Gastroesophageal sphincter (tissue), 4 donors: ENCODE results near the gene CHGA. TPM values are rescaled to one million over a fixed set of nuclear protein-coding genes. Genes with fewer than 3 reads are reported as not detected.

Experiments
- ATAC-seq: fragments of 150-250 bp; one replicate; pipeline ENCODE4 v1.9.1; 2016; ENCODE audit warnings: mild to moderate bottlenecking, moderate library complexity
- H3K27ac ChIP-seq, 4 donors: fragments of 200-600 bp; sonication (generic) in 3 of 4; 1 replicate in 3 of 4; 2 replicates in 1 of 4; pipeline ENCODE4 v1.5.1; 2016 to 2019
- H3K27me3 ChIP-seq: fragments of 200-600 bp; sonication (generic); one replicate; pipeline ENCODE4 v1.5.1; 2019
- H3K36me3 ChIP-seq, 2 donors: fragments of 200-600 bp; sonication (generic); one replicate each; pipeline ENCODE4 v1.5.1; 2019; ENCODE audit warnings: control low read depth in 1 of 2
- H3K4me1 ChIP-seq, 3 donors: fragments of 200-600 bp; sonication (generic); 1 replicate in 2 of 3; 2 replicates in 1 of 3; pipeline ENCODE4 v1.5.1; 2016 to 2019; ENCODE audit warnings: control low read depth in 2 of 3
- H3K4me3 ChIP-seq, 2 donors: fragments of 200-600 bp; sonication (generic); one replicate each; pipeline ENCODE4 v1.5.1; 2019; ENCODE audit warnings: mild to moderate bottlenecking in 1 of 2, moderate library complexity in 1 of 2
- H3K9me3 ChIP-seq, 3 donors: fragments of 200-600 bp; sonication (generic); one replicate each; pipeline ENCODE4 v1.5.1; 2017 to 2019; ENCODE audit warnings: control low read depth in 2 of 3
- EP300 ChIP-seq: sonication (generic); formaldehyde crosslinking; IDR thresholded peaks from one replicate; pipeline ENCODE4 v1.6.1; 2017; ENCODE audit warnings: antibody characterized with exemption, mild to moderate bottlenecking
- POLR2A ChIP-seq, 2 donors: fragments of 450-650 bp; IDR thresholded peaks; one replicate each; pipeline ENCODE4 v1.6.1; 2017; ENCODE audit warnings: antibody characterized with exemption in 2 of 2, mild to moderate bottlenecking in 2 of 2, moderate library complexity in 1 of 2
- POLR2AphosphoS5 ChIP-seq: sonication (generic); formaldehyde crosslinking; IDR thresholded peaks from one replicate; pipeline ENCODE4 v1.6.1; 2017; ENCODE audit warnings: antibody characterized with exemption
- WGBS, 2 donors: methylation state at CpG; one replicate each; pipeline ENCODE4 v1.1.5; 2018; ENCODE audit warnings: low coverage in 1 of 2; 5-methylcytosine and 5-hydroxymethylcytosine counted together
- total RNA-seq, 4 donors: library from RNA; depleted of rRNA; stranded (reverse); fragments of >200 nt; gene quantifications; one replicate each; pipeline ENCODE4 v1.1.0, GENCODE V29; 2016
- TF ChIP-seq, protein P1 (sequence below), 4 experiments: fragments of 200-600 bp in 2 of 4; fragments of 450-650 bp in 2 of 4; sonication (generic) in 1 of 4; IDR thresholded peaks; one replicate each; pipeline ENCODE4 v1.5.1; 2017 to 2019; ENCODE audit warnings: antibody characterized with exemption in 4 of 4, mild to moderate bottlenecking in 2 of 4, moderate library complexity in 2 of 4

CHGA gene
- total RNA-seq, 4 donors from 2014 or later = 1.8 TPM; not detected in 1

DNA sequence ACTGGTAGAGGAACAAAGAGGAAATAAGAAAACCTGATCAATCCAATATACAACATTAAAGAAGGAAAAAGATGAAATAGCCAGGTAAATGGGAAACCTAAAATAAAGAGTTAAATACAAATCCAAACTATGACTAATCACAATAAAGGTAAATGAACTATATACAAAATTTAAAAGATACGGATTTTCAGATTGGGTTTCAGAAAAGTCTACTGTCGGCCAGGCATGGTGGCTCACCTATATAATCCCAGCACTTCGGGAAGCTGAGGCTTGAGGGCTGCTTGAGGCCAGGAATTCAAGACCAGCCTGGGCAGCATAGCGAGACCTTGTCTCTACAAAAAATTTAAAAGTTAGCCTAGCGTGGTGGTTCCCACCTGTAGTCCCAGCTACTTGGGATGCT, 39.9 kb upstream of the CHGA start:
- TF ChIP-seq POLR2AphosphoS5 = no peak
- no peak for TF ChIP-seq EP300
- TF ChIP-seq, protein P1, sequence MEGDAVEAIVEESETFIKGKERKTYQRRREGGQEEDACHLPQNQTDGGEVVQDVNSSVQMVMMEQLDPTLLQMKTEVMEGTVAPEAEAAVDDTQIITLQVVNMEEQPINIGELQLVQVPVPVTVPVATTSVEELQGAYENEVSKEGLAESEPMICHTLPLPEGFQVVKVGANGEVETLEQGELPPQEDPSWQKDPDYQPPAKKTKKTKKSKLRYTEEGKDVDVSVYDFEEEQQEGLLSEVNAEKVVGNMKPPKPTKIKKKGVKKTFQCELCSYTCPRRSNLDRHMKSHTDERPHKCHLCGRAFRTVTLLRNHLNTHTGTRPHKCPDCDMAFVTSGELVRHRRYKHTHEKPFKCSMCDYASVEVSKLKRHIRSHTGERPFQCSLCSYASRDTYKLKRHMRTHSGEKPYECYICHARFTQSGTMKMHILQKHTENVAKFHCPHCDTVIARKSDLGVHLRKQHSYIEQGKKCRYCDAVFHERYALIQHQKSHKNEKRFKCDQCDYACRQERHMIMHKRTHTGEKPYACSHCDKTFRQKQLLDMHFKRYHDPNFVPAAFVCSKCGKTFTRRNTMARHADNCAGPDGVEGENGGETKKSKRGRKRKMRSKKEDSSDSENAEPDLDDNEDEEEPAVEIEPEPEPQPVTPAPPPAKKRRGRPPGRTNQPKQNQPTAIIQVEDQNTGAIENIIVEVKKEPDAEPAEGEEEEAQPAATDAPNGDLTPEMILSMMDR (IDR thresholded peaks at IDR 0.05) = no peak
- no peak for TF ChIP-seq POLR2A (IDR thresholded peaks at IDR 0.05)
- no peak overlapping the region for H3K27ac ChIP-seq
- no peaks in the 10 kb centered on the region for H3K36me3 ChIP-seq
- H3K27me3 ChIP-seq = peaks cover 41% of the 10 kb centered on the region
- H3K4me1 ChIP-seq = peaks cover 0 to 7% (median 0%) of the 10 kb centered on the region in 3 donors
- no peak for ATAC-seq
- WGBS, 2 donors = 82 to 88% methylated on average over 4 to 5 of the region's 5 CpGs
- H3K4me3 ChIP-seq = no peak overlapping the region
- H3K9me3 ChIP-seq = peaks cover 0 to 4% (median 0%) of the 10 kb centered on the region in 3 donors

DNA sequence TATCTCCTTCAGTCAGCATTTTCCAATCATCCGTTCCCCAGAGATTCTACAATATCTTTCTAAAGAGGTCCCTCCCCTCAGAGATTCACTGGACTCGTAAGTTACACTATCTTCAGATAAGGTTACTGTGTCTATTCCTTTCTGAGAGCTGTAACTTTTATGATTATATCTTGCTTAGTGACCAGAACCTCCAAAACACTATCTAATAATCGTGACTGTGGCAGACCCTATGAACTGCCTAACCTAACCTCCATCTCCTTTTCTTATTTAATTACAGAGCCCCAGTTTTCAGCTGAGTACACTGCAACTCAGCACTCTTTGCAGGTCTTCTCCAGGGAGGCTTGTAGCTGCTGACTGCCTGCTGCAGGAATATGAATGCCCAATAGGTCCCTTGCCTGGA, 38.5 kb upstream of the CHGA start:
- Histone ChIP-seq H3K27me3 (peaks cover 38% of the 10 kb centered on the region), H3K4me1 (no peaks in the 10 kb centered on the region), H3K27ac (no peak overlapping the region), H3K4me3 (no peak overlapping the region), H3K9me3 (peaks cover 0 to 4% (median 0%) of the 10 kb centered on the region in 3 donors), H3K36me3 (no peaks in the 10 kb centered on the region)
- no peak for ATAC-seq
- WGBS, 2 donors = 37 to 66% methylated on average over 3 of the region's 3 CpGs
- TF ChIP-seq, protein P1 (IDR thresholded peaks at IDR 0.05) = no peak
- TF ChIP-seq EP300 = no peak

DNA sequence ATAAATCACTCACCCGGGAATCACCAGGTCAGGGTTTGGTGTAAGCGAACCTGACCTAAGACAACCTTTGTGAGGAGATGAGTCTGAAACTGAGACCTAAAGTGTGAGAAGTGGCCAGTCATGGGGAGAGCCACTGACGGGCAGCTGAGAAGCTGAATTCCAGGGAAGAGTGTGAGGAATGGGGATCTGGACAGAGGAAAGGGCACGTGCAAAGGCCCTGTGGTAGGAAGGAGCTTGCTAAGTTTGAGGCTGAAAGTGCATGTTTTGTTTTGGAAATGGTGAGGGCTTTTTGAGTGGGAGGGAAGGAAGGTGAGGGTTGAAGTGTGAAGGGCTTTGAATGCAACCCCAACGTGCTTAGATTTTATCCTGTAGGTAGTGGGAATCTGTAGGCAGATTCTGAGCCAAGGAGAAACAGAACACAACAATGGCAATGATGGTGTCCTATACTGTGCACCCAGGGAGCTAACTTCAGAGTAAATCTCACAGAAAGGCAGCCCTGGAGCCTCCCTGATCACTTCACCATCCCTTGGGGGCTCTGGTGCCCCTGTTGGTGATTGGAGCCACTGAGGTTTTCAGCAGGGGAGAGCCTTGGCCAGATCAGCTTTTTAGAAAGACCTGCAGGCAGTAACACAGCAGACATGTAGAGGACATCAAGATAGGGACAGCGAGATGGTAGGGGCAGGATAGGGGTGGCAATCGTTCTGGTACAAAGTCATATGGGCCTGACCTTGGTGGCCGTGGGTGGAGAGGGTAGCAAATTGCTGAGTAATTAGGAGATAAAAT, 37.5 kb upstream of the CHGA start:
- TF ChIP-seq, protein P1 (IDR thresholded peaks at IDR 0.05) = no peak
- TF ChIP-seq POLR2A (IDR thresholded peaks at IDR 0.05) (no peak), EP300 (no peak), POLR2AphosphoS5 (no peak)
- Histone ChIP-seq H3K36me3 (no peaks in the 10 kb centered on the region), H3K27ac (no peak overlapping the region), H3K4me3 (no peak overlapping the region), H3K9me3 (peaks cover 0 to 4% (median 0%) of the 10 kb centered on the region in 3 donors), H3K4me1 (no peaks in the 10 kb centered on the region), H3K27me3 (peaks cover 32% of the 10 kb centered on the region)
- WGBS, 2 donors = 63 to 72% methylated on average over 4 to 7 of the region's 8 CpGs
- no peak for ATAC-seq

DNA sequence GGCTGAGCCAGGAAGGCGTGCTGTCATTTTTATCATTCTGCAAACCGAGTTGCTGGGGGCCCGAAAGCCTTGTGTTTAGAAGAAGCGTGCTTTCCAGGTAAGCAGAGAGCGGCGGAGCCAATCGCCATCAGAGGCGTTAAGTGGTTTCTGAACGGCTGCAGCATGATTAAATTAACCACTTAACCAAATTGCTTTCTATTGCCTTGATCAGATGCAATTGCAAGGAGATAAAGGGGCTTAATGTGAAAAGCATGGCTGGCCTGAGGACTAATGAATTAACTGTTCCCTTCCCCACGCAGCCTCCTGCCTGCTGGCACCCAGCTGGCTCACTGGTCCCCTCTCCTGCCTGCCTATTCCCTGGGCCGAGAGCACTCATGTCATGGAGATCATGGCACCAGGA, 36.6 kb upstream of the CHGA start:
- ATAC-seq = no peak
- Histone ChIP-seq H3K36me3 (no peaks in the 10 kb centered on the region), H3K4me1 (no peaks in the 10 kb centered on the region), H3K9me3 (peaks cover 0 to 4% (median 0%) of the 10 kb centered on the region in 3 donors), H3K27me3 (peaks cover 24% of the 10 kb centered on the region), H3K27ac (no peak overlapping the region), H3K4me3 (no peak overlapping the region)
- WGBS, 2 donors = 14 to 79% methylated on average over 5 to 10 of the region's 11 CpGs
- TF ChIP-seq EP300 = no peak
- no peak for TF ChIP-seq POLR2A (IDR thresholded peaks at IDR 0.05)
- TF ChIP-seq, protein P1 (IDR thresholded peaks at IDR 0.05) = no peak
- TF ChIP-seq POLR2AphosphoS5 = no peak

DNA sequence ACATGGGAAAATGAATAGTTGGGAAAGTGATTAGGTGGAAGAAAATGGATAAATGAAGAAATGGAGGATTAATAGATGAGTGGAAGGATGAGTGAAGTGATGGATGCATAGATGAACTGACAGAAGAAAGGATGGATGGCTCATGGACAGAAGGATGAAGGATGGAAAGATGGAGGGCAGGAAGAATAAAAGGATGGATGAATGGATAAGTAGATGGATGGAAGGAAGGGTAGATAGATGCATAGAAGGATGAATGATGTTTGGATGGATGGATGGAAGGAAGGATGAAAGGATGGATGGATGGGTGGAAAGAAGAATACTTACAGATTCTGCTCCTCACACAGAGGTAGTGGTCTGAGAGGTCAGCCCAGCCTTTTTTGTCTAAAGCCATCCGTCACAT, 35.8 kb upstream of the CHGA start:
- Histone ChIP-seq H3K9me3 (peaks cover 0 to 9% (median 0%) of the 10 kb centered on the region in 3 donors), H3K36me3 (no peaks in the 10 kb centered on the region), H3K27ac (no peak overlapping the region), H3K27me3 (peaks cover 19% of the 10 kb centered on the region), H3K4me1 (no peaks in the 10 kb centered on the region), H3K4me3 (no peak overlapping the region)
- TF ChIP-seq POLR2A (IDR thresholded peaks at IDR 0.05) = no peak
- WGBS, 2 donors = 89% methylated on average over 1 of the region's 1 CpG
- no peak for ATAC-seq
